ENCODE results near the gene DESI1. TPM values are rescaled to one million over a fixed set of nuclear protein-coding genes. Genes with fewer than 3 reads are reported as not detected.

The DESI1 gene
- total RNA-seq, 6 experiments from 2014 or later = 34.8 to 49.5 (median 40.9) TPM

DNA sequence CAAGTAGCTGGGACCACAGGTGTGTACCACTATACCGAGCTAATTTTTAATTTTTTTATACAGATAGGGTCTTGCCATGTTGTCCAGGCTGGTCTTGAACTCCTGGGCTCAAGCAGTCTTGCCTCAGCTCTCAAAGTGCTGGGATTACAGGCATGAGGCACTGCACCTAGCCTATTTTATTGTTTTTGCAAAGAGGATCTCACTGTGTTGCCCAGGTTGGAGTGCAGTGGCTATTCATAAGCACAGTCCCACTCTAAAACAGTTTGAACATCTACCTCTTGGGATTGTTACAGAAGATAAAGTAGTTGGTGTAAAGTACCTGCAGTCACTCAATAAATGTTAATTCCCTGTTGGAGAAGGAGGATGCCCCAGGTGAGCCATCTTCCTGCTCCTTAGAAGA, 29.4 kb upstream of the DESI1 start:
- Histone ChIP-seq H3K36me3 (peaks cover 14 to 94% (median 46%) of the 10 kb centered on the region in 4 donors), H3K4me1 (peaks cover 0 to 18% (median 3%) of the 10 kb centered on the region in 4 donors), H3K27me3 (no peaks in the 10 kb centered on the region), H3K4me3 (no peak overlapping the region), H3K27ac (no peak overlapping the region), H3K9me3 (no peaks in the 10 kb centered on the region)
- intact Hi-C loops (cut with DNase I) = no loop called here
- ATAC-seq (no peak), DNase-seq (no peak)
- no peak for TF ChIP-seq POLR2A (IDR thresholded peaks at IDR 0.05)
- TF ChIP-seq, protein P1, sequence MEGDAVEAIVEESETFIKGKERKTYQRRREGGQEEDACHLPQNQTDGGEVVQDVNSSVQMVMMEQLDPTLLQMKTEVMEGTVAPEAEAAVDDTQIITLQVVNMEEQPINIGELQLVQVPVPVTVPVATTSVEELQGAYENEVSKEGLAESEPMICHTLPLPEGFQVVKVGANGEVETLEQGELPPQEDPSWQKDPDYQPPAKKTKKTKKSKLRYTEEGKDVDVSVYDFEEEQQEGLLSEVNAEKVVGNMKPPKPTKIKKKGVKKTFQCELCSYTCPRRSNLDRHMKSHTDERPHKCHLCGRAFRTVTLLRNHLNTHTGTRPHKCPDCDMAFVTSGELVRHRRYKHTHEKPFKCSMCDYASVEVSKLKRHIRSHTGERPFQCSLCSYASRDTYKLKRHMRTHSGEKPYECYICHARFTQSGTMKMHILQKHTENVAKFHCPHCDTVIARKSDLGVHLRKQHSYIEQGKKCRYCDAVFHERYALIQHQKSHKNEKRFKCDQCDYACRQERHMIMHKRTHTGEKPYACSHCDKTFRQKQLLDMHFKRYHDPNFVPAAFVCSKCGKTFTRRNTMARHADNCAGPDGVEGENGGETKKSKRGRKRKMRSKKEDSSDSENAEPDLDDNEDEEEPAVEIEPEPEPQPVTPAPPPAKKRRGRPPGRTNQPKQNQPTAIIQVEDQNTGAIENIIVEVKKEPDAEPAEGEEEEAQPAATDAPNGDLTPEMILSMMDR (IDR thresholded peaks at IDR 0.05) = no peak
- WGBS (ENCODE audit: insufficient coverage, low coverage, low lambda C conversion rate, missing lambda C conversion rate) = 100% methylated on average over 1 of the region's 1 CpG

- WGBS (ENCODE audit: insufficient coverage, low coverage, low lambda C conversion rate, missing lambda C conversion rate) = 92% methylated on average over 1 of the region's 1 CpG
- no peak overlapping the region for H3K27ac ChIP-seq
- TF ChIP-seq, protein P1 (IDR thresholded peaks at IDR 0.05) = no peak
- no peak for TF ChIP-seq POLR2A (IDR thresholded peaks at IDR 0.05)
- no peaks in the 10 kb centered on the region for H3K9me3 ChIP-seq
- H3K27me3 ChIP-seq = no peaks in the 10 kb centered on the region
- no peak for DNase-seq
- no peak overlapping the region for H3K4me3 ChIP-seq
- H3K36me3 ChIP-seq = peaks cover 6 to 92% (median 38%) of the 10 kb centered on the region in 4 donors
- intact Hi-C loops (cut with DNase I) = no loop called here
- H3K4me1 ChIP-seq = peaks cover 0 to 7% (median 3%) of the 10 kb centered on the region in 4 donors
- no peak for ATAC-seq
Observed at GRCh38 chr22:41648432-41648831, 27.6 kb upstream of the DESI1 start.

DNA sequence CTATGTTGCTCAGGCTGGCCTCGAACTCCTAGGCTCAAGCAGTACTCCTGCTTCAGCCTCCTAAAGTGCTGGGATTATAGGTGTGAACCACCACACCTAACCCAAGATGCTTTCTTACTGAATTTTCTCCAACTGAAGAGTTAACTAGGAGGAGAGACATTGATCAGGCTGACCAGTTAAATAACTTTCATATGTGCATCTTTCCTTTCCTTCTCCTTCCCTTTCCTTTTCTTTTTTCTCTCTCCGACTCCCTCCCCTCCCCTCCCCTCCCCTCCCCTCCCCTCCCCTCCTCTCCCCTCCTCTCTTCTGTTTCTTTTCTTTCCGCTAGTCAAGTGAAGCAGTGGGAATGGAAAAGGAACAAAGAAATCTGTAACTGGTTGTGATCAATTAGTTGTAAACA, 26.9 kb upstream of the DESI1 start:
- ATAC-seq (no peak), DNase-seq (no peak)
- Histone ChIP-seq H3K27ac (no peak overlapping the region), H3K27me3 (no peaks in the 10 kb centered on the region), H3K4me1 (peaks cover 0 to 7% (median 3%) of the 10 kb centered on the region in 4 donors), H3K9me3 (no peaks in the 10 kb centered on the region), H3K36me3 (peaks cover 6 to 92% (median 36%) of the 10 kb centered on the region in 4 donors), H3K4me3 (no peak overlapping the region)
- TF ChIP-seq, protein P1 (IDR thresholded peaks at IDR 0.05) = no peak
- no peak for TF ChIP-seq POLR2A (IDR thresholded peaks at IDR 0.05)
- 68% methylated on average over 3 of the region's 3 CpGs for WGBS (ENCODE audit: insufficient coverage, low coverage, low lambda C conversion rate, missing lambda C conversion rate)
- intact Hi-C loops (cut with DNase I) = no loop called here

DNA sequence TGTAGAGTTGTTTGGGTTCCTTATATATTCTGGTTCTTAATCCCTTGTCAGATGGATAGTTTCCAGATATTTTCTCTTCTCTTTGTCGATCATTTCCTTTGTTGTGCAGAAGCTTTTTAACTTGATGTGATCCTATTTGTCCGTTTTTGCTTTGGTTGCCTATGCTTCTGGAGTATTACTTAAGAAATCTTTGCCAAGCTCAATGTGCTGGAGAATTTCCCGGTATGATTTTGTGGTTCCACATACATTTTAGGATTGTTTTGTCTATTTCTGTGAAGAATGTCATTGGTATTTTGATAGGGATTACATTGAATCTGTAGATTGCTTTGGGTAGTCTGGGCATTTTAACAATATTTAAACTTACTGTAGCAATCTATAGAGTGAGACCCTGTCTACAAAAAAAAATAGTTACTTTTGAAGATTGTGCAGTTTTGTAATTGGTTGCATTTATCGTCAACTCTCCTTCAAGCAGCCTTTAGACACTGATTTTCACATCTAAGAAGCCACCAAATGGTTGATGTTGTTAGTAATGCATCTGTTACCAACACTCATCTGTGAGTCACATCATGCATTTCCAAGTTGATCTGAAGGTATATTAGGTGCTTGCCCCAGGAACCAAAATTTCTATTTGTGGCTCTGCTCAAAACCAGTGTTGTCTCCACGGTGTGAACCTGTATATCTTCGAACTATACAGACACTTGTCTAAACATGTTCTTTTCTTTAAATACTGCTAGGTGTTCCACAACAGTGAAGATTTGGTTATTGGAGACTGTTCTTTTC, 21.7 kb upstream of the DESI1 start:
- no peaks in the 10 kb centered on the region for H3K4me1 ChIP-seq
- ATAC-seq = no peak
- H3K9me3 ChIP-seq = no peaks in the 10 kb centered on the region
- intact Hi-C loops (cut with DNase I) = no loop called here
- TF ChIP-seq, protein P1 (IDR thresholded peaks at IDR 0.05) = no peak
- TF ChIP-seq POLR2A (IDR thresholded peaks at IDR 0.05) = no peak
- peaks cover 5 to 92% (median 34%) of the 10 kb centered on the region in 4 donors for H3K36me3 ChIP-seq
- WGBS (ENCODE audit: insufficient coverage, low coverage, low lambda C conversion rate, missing lambda C conversion rate) = 89% methylated on average over 6 of the region's 6 CpGs
- H3K27ac ChIP-seq = no peak overlapping the region
- H3K27me3 ChIP-seq = no peaks in the 10 kb centered on the region
- DNase-seq = no peak
- H3K4me3 ChIP-seq = no peak overlapping the region
